Measurements from ENCODE around the gene YRDC.

The YRDC gene

GRCh38 chr1:37759451-37759850 lies 48.6 kb downstream of the YRDC start:
- Histone ChIP-seq H3K27me3 (ENCODE audit: control insufficient read depth in 5 of 5, insufficient read depth in 4 of 5, low read length in 5 of 5) (peaks cover 25 to 67% (median 45%) of the 10 kb centered on the region in 5 donors), H3K36me3 (ENCODE audit: control insufficient read depth in 5 of 5, insufficient read depth in 5 of 5, low read length in 5 of 5) (no peaks in the 10 kb centered on the region), H3K27ac (ENCODE audit: low read depth, low read length) (no peak overlapping the region), H3K4me3 (ENCODE audit: low read depth in 1 of 5, low read length in 5 of 5) (no peak overlapping the region), H3K9ac (ENCODE audit: low read length in 5 of 5) (no peak overlapping the region), H3K4me1 (ENCODE audit: control insufficient read depth in 5 of 5, insufficient read depth in 5 of 5, low read length in 5 of 5) (no peaks in the 10 kb centered on the region), H3K9me3 (ENCODE audit: control insufficient read depth in 5 of 5, low read length in 5 of 5) (peaks cover 0 to 3% (median 0%) of the 10 kb centered on the region in 5 donors)

- H3K36me3 ChIP-seq (ENCODE audit: control insufficient read depth in 5 of 5, insufficient read depth in 5 of 5, low read length in 5 of 5): no peaks in the 10 kb centered on the region
- no peaks in the 10 kb centered on the region for H3K9me3 ChIP-seq (ENCODE audit: control insufficient read depth in 5 of 5, low read length in 5 of 5)
- peaks cover 0 to 4% (median 0%) of the 10 kb centered on the region in 5 donors for H3K4me1 ChIP-seq (ENCODE audit: control insufficient read depth in 5 of 5, insufficient read depth in 5 of 5, low read length in 5 of 5)
- no peak overlapping the region for H3K4me3 ChIP-seq (ENCODE audit: low read depth in 1 of 5, low read length in 5 of 5)
- H3K27ac ChIP-seq (ENCODE audit: low read depth, low read length): no peak overlapping the region
- H3K9ac ChIP-seq (ENCODE audit: low read length in 5 of 5): no peak overlapping the region
- peaks cover 15 to 55% (median 33%) of the 10 kb centered on the region in 5 donors for H3K27me3 ChIP-seq (ENCODE audit: control insufficient read depth in 5 of 5, insufficient read depth in 4 of 5, low read length in 5 of 5)
These were observed 52.0 kb downstream of the YRDC start for GRCh38 chr1:37755951-37756560.

GRCh38 chr1:37755290-37755689 lies 52.7 kb downstream of the YRDC start:
- no peaks in the 10 kb centered on the region for H3K9me3 ChIP-seq (ENCODE audit: control insufficient read depth in 5 of 5, low read length in 5 of 5)
- H3K27me3 ChIP-seq (ENCODE audit: control insufficient read depth in 5 of 5, insufficient read depth in 4 of 5, low read length in 5 of 5): peaks cover 15 to 55% (median 34%) of the 10 kb centered on the region in 5 donors
- H3K4me3 ChIP-seq (ENCODE audit: low read depth in 1 of 5, low read length in 5 of 5): no peak overlapping the region
- H3K9ac ChIP-seq (ENCODE audit: low read length in 5 of 5): no peak overlapping the region
- H3K36me3 ChIP-seq (ENCODE audit: control insufficient read depth in 5 of 5, insufficient read depth in 5 of 5, low read length in 5 of 5): no peaks in the 10 kb centered on the region
- H3K4me1 ChIP-seq (ENCODE audit: control insufficient read depth in 5 of 5, insufficient read depth in 5 of 5, low read length in 5 of 5): peaks cover 0 to 4% (median 0%) of the 10 kb centered on the region in 5 donors
- H3K27ac ChIP-seq (ENCODE audit: low read depth, low read length): no peak overlapping the region

GRCh38 chr1:37753473-37754321 lies 54.3 kb downstream of the YRDC start:
- Histone ChIP-seq H3K36me3 (ENCODE audit: control insufficient read depth in 5 of 5, insufficient read depth in 5 of 5, low read length in 5 of 5) (no peaks in the 10 kb centered on the region), H3K27me3 (ENCODE audit: control insufficient read depth in 5 of 5, insufficient read depth in 4 of 5, low read length in 5 of 5) (peaks cover 14 to 41% (median 33%) of the 10 kb centered on the region in 5 donors), H3K4me3 (ENCODE audit: low read depth in 1 of 5, low read length in 5 of 5) (no peak overlapping the region), H3K9ac (ENCODE audit: low read length in 5 of 5) (no peak overlapping the region), H3K4me1 (ENCODE audit: control insufficient read depth in 5 of 5, insufficient read depth in 5 of 5, low read length in 5 of 5) (peaks cover 0 to 4% (median 0%) of the 10 kb centered on the region in 5 donors), H3K27ac (ENCODE audit: low read depth, low read length) (no peak overlapping the region), H3K9me3 (ENCODE audit: control insufficient read depth in 5 of 5, low read length in 5 of 5) (no peaks in the 10 kb centered on the region)
